ENCODE data around the gene RAMP1. TPM values are rescaled to one million over a fixed set of nuclear protein-coding genes. Genes with fewer than 3 reads are reported as not detected.

Gene RAMP1
- total RNA-seq, 4 donors from 2014 or later, result 1.5 to 5.6 (median 2.9) TPM; not detected in 1

DNA sequence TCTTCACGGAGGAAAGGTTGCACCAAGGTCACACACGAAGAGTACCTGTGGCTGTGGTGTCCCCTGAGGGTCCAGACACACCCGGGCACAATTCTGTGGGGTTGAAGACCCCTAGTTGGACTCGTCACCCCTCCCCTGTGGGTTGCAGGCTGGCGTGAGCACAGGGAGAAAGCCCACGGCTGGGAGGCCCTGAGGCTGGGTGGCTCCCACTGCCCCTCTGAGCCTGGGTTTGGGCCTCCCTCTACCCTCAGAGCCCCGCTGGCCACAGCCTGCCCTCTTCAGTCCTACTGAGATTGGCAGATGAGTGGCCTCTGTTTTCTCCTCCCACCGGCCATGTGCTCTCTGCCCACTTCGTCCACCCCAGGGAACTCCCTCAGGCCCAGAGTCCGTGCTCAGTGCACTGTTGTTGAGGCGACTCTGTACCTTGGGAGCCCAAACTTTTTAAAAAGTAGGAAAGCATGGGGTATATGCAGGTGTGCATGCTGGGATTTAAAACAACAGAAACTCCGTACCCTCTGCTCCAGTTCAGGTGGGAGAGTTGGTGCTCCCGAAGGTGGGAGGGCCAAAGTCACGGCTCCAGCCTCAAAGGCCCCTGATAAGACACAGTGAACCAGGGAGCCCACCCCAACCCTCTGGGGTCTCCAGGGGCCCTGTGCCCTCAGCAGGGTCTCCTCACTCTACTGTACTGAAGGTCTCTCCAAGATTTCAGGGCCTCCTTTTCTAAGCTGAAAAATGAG, 19.1 kb downstream of the RAMP1 start:
- TF ChIP-seq, protein P1, sequence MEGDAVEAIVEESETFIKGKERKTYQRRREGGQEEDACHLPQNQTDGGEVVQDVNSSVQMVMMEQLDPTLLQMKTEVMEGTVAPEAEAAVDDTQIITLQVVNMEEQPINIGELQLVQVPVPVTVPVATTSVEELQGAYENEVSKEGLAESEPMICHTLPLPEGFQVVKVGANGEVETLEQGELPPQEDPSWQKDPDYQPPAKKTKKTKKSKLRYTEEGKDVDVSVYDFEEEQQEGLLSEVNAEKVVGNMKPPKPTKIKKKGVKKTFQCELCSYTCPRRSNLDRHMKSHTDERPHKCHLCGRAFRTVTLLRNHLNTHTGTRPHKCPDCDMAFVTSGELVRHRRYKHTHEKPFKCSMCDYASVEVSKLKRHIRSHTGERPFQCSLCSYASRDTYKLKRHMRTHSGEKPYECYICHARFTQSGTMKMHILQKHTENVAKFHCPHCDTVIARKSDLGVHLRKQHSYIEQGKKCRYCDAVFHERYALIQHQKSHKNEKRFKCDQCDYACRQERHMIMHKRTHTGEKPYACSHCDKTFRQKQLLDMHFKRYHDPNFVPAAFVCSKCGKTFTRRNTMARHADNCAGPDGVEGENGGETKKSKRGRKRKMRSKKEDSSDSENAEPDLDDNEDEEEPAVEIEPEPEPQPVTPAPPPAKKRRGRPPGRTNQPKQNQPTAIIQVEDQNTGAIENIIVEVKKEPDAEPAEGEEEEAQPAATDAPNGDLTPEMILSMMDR (IDR thresholded peaks at IDR 0.05; ENCODE audit: low read depth), result no peak

DNA sequence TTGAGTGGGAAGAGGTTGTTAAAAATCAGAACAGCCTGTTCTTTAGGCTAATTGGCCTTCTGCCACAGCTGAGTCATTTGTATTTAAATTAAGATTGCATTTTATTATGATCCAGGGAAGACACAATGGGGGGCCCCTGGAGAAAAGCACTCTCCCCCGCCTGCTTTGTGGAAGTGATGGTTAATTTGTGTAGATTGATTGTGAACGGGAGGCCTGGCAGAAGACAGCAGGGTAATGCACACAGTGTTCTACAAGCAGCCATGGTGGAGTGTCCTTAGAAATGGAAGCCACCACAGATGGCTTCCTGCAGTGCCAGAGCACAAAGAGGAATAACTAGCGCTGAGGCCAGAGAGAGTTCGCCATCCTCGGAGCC, 19.6 kb downstream of the RAMP1 start:
- TF ChIP-seq, protein P1 (IDR thresholded peaks at IDR 0.05; ENCODE audit: low read depth), result no peak

DNA sequence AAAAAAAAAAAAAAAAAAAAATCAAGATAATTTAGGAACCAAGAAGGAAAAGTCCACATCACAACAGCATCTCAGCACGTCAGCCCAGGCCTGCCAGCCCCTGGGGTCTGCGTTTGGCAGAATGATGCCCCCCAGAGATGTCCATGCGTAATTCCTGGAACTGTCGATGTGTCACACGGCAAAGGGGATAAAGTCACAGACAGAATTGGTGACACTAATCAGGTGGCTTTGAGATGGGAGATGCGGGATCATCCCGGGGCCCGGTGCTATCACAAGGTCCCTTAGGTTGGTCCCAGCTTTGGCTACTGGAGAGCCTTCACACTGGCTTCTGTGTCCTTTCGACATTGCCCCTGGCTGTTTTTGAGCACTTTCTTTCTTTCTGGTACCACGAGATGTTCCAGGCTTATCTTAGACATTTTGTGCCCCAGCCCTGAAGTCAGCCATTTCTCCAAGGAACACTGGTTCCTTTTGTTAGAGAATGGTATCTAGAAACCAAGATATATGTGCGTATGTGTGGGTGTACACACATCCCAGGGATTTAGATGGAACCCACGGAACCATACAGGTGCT, 20.7 kb downstream of the RAMP1 start:
- TF ChIP-seq, protein P1 (IDR thresholded peaks at IDR 0.05; ENCODE audit: low read depth), result no peak

DNA sequence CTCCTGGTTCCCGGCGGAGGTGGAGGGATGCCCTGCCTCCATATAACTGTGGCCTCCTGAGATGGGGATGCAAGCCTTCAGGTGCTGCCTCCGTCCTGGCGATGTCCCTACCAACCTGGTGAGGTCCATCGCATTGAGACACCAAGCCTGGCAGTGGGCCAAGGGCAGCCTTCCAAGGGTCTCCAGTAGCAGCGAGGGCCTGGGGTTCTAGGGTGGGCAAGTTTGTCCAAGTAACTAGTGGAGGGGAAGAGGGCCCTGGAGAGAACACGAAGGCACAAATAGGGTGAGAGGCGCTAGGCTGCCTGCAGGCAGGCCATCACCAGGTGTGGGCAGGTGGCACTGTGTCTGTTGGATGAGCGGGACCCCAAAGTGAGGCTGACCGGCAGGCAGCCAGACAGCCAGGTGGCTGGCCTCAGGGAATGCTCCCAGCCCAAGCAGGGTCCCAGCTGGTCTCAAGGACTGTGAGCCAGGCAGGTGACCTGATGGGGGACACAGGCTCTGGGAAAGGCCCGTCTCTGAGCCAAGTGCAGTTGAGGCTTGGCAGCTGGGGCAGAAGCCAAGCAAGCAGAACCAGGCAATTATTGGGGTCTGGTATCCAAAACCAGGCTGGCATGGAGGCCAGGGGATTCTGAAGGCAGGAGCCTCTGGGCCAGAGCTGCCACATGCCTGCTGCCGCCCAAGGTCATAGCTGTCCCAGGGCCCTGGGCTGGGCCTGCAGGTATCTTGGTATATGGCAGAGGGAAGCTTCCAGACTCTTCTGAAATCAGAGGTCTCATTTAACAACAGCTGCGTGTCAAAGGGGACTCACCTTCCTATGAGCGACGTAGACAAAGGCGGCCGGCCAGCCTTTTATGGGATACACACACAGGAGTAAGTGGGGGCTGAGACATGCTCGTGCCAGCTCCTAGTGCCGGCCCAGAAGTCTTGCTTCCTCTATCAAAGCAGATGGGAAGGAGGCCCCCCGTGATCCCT, 23.4 kb downstream of the RAMP1 start:
- TF ChIP-seq, protein P1 (IDR thresholded peaks at IDR 0.05; ENCODE audit: low read depth), result no peak

DNA sequence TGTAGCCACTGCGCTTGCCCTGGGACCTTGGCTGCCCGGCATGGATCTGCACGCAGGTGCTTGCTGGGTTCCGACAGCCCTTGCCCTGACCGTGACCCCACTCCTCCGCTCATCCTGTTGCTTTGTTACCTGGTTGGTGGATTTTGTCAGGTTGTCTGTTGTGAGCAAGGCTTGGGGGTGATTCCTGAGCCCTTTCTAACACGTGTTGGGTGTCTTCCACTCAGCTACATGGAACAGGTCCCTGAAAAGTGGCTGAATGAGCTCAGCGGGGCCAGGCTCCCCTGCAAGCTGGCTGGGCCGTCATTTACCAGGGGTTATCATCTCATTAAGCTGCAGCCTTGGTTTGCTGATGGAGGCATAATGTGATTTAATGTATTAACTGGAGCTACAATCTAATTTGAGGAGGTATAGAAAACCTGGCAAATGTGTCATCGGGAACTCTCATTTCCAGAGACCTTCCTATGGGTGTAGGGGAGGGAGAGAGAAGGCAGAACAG, 24.6 kb downstream of the RAMP1 start:
- TF ChIP-seq, protein P1 (IDR thresholded peaks at IDR 0.05; ENCODE audit: low read depth), result no peak

DNA sequence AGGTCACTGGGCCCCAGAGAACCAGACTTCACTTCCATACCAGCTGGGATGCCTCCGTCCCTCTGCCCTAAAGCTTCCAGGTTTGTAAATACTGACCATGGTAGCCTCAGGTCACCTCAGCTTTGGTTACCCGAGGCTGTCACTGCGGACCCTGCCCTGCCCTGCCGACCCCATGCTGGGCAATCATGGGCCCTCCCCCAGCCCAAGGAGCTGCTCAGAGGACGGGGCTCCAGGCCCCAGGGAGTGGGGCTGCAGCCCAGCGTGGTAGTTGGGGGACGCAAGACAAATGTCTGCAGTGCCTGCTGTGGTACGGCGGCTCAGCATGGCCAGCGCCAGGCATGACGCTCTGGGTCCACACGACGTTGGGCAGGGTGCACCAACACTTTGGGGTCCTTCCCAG, 25.3 kb downstream of the RAMP1 start:
- TF ChIP-seq, protein P1 (IDR thresholded peaks at IDR 0.05; ENCODE audit: low read depth), result no peak

Measured in subcutaneous adipose tissue (tissue), 4 donors.